ENCODE measurements around the gene SGK1. TPM values are rescaled to one million over a fixed set of nuclear protein-coding genes. Genes with fewer than 3 reads are reported as not detected.

The SGK1 gene
- polyA plus RNA-seq, 1 of the 3 experiments (the other 2 are of a cell fraction) = 440 TPM

- POLR2A ChIA-PET = no interaction called here
- WGBS (ENCODE audit: low lambda C conversion rate) = 93% methylated on average over 2 of the region's 2 CpGs
Observed at GRCh38 chr6:134323698-134324097, 5.8 kb upstream of the SGK1 start.

More at GRCh38 chr6:134323698-134324097, 5.8 kb upstream of the SGK1 start:
- no peaks in the 10 kb centered on the region for H3K79me2 ChIP-seq (ENCODE audit: insufficient read depth)
- TF ChIP-seq EZH2phosphoT487 (IDR thresholded peaks at IDR 0.05; ENCODE audit: borderline replicate concordance, low read depth) (no peak), PBX3 (IDR thresholded peaks at IDR 0.05) (no peak), FOSL2 (IDR thresholded peaks at IDR 0.05; ENCODE audit: borderline replicate concordance, low read depth) (no peak), NFIC (IDR thresholded peaks at IDR 0.05; ENCODE audit: borderline replicate concordance) (no peak), MAX (IDR thresholded peaks at IDR 0.05; ENCODE audit: low read depth) (no peak), USF2 (IDR thresholded peaks at IDR 0.05; ENCODE audit: borderline replicate concordance, low read depth, low read length) (no peak), ZBTB33 (IDR thresholded peaks at IDR 0.05; ENCODE audit: borderline replicate concordance, low read depth) (no peak), MEF2A (IDR thresholded peaks at IDR 0.05; ENCODE audit: borderline replicate concordance, low read depth) (no peak), RAD21 (IDR thresholded peaks at IDR 0.05; ENCODE audit: low read length) (no peak), SIN3A (IDR thresholded peaks at IDR 0.05; ENCODE audit: borderline replicate concordance, low read depth, low read length) (no peak), NRF1 (IDR thresholded peaks at IDR 0.05; ENCODE audit: low read depth, low read length) (no peak), REST (IDR thresholded peaks at IDR 0.05; ENCODE audit: low read depth, low read length) (no peak), RFX5 (IDR thresholded peaks at IDR 0.05; ENCODE audit: low read length) (no peak), CHD2 (IDR thresholded peaks at IDR 0.05; ENCODE audit: low read length, partially characterized antibody) (no peak), EP300 (IDR thresholded peaks at IDR 0.05; ENCODE audit: borderline replicate concordance in 1 of 2, low read depth in 1 of 2, low read length in 1 of 2) (no peak), RXRA (IDR thresholded peaks at IDR 0.05; ENCODE audit: borderline replicate concordance, low read depth) (no peak)
- DNase-seq = no peak
- CTCF ChIA-PET = interaction anchor here (1.1 kb wide), 1 partner anchor 11 kb away, joined by 3 read pairs; no protein-coding TSS in a partner anchor
- no peak overlapping the region for H3K27ac ChIP-seq (ENCODE audit: low read depth in 2 of 2, low read length in 1 of 2)
- H4K20me1 ChIP-seq (ENCODE audit: insufficient read depth) = no peaks in the 10 kb centered on the region
- no peak overlapping the region for H3K4me3 ChIP-seq (ENCODE audit: low read depth in 2 of 2, low read length in 1 of 2)
- H3K27me3 ChIP-seq (ENCODE audit: insufficient read depth) = no peaks in the 10 kb centered on the region
- no peaks in the 10 kb centered on the region for H3F3A ChIP-seq (replicated peaks; ENCODE audit: insufficient read depth)
- H3K9me3 ChIP-seq = no peaks in the 10 kb centered on the region
- no peak overlapping the region for H3K9ac ChIP-seq
- no peak overlapping the region for H3K4me2 ChIP-seq
- no peaks in the 10 kb centered on the region for H3K9me2 ChIP-seq
- H3K36me3 ChIP-seq (replicated peaks in 1 of 2; ENCODE audit: control insufficient read depth in 1 of 2, insufficient read depth in 2 of 2, low read length in 1 of 2) = no peaks in the 10 kb centered on the region
- no peak overlapping the region for H2AFZ ChIP-seq (ENCODE audit: low read depth)
- peaks cover 0 to under 1% of the 10 kb centered on the region in 2 experiments; a peak in 1 of 4 replicates for H3K4me1 ChIP-seq (ENCODE audit: control insufficient read depth in 1 of 2, insufficient read depth in 2 of 2, low read depth in 1 of 2, low read length in 1 of 2)

Measured in SK-N-SH (cell line).